ENCODE data around the gene CDH15. TPM values are rescaled to one million over a fixed set of nuclear protein-coding genes. Genes with fewer than 3 reads are reported as not detected.

The CDH15 gene
- total and polyA plus RNA-seq, 9 of the 15 experiments (the other 6 are each of a cell fraction or from before 2014, with no cell fraction given), result 0.07 to 0.18 TPM; not detected in 7

- TF ChIP-seq ZNF324 (CRISPR knock-in tag; IDR thresholded peaks at IDR 0.05) (no peak), ZNF134 (CRISPR knock-in tag; conservative IDR thresholded peaks at IDR 0.05) (no peak), STAT5A (IDR thresholded peaks at IDR 0.05; ENCODE audit: borderline replicate concordance, low read length) (no peak), SMAD3 (CRISPR knock-in tag; conservative IDR thresholded peaks at IDR 0.05) (no peak), MAZ (CRISPR knock-in tag; conservative IDR thresholded peaks at IDR 0.05 in 1 of 2, IDR thresholded peaks at IDR 0.05 in 1 of 2) (peak in 1 of 2 experiments; percentile 55; a peak in 2 of 4 replicates), HMG20A (CRISPR knock-in tag; conservative IDR thresholded peaks at IDR 0.05) (no peak), DEAF1 (CRISPR knock-in tag; IDR thresholded peaks at IDR 0.05) (peak; percentile 72), ARID1B (IDR thresholded peaks at IDR 0.05) (peak; percentile 85), CREB1 (IDR thresholded peaks at IDR 0.05) (peak; percentile 48; the same call in 1 of the 2 replicates), CREB1 (CRISPR knock-in tag; IDR thresholded peaks at IDR 0.05) (no peak; the same call in 1 of the 2 replicates), ZBED1 (IDR thresholded peaks at IDR 0.05) (0 out of 2 replicates have a peak, but pooled peaks have one; percentile 64), ZC3H11A (IDR thresholded peaks at IDR 0.05; ENCODE audit: low read depth, low read length) (no peak), ZNF124 (CRISPR knock-in tag; IDR thresholded peaks at IDR 0.05) (no peak), ZNF778 (CRISPR knock-in tag; IDR thresholded peaks at IDR 0.05) (no peak), XRCC5 (IDR thresholded peaks at IDR 0.05; ENCODE audit: low read depth, low read length) (peak; percentile 50; the same call in 1 of the 2 replicates), ZNF140 (CRISPR knock-in tag; IDR thresholded peaks at IDR 0.05) (no peak), FOXK1 (CRISPR knock-in tag; IDR thresholded peaks at IDR 0.05; ENCODE audit: borderline replicate concordance) (no peak), TSHZ1 (CRISPR knock-in tag; IDR thresholded peaks at IDR 0.05) (no peak), HDAC1 (IDR thresholded peaks at IDR 0.05) (peak in 1 of 2 experiments; percentile 90; a peak in 3 of 4 replicates), VEZF1 (CRISPR knock-in tag; IDR thresholded peaks at IDR 0.05) (peak; percentile 56), EGR1 (conservative IDR thresholded peaks at IDR 0.05) (peak; percentile 89), MXI1 (IDR thresholded peaks at IDR 0.05; ENCODE audit: low read depth, low read length) (peak; percentile 86), HMG20B (CRISPR knock-in tag; IDR thresholded peaks at IDR 0.05) (no peak), ELF1 (tag; IDR thresholded peaks at IDR 0.05) (no peak)
Measured at GRCh38 chr16:89216315-89217137, 45.0 kb downstream of the CDH15 start (continued).

All from K562 (cell line).